ENCODE measurements around the gene SPTBN5.

DNA sequence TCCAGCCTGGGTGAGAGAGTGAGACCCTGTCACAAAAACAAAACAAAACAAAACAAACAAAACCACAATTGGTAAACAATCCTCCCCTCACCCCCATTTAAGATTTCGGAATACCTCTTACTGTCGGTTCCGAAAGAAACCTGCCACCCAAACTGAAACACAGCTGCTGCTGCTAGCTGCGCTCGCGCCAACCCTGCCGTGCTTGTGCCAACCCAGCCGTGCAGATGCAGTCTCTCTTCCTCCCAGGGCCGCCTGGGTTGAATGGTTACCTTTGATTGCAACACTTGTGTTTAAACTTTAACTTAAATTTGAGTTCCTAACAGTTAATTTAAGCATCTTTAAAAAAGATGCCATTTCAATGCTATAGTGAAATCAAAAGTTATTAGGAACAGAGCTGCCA is 28.5 kb upstream of the SPTBN5 start:
- TF ChIP-seq, protein P1, sequence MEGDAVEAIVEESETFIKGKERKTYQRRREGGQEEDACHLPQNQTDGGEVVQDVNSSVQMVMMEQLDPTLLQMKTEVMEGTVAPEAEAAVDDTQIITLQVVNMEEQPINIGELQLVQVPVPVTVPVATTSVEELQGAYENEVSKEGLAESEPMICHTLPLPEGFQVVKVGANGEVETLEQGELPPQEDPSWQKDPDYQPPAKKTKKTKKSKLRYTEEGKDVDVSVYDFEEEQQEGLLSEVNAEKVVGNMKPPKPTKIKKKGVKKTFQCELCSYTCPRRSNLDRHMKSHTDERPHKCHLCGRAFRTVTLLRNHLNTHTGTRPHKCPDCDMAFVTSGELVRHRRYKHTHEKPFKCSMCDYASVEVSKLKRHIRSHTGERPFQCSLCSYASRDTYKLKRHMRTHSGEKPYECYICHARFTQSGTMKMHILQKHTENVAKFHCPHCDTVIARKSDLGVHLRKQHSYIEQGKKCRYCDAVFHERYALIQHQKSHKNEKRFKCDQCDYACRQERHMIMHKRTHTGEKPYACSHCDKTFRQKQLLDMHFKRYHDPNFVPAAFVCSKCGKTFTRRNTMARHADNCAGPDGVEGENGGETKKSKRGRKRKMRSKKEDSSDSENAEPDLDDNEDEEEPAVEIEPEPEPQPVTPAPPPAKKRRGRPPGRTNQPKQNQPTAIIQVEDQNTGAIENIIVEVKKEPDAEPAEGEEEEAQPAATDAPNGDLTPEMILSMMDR (conservative IDR thresholded peaks at IDR 0.05; ENCODE audit: low read length) = no peak
- no peak for TF ChIP-seq EZH2phosphoT487 (IDR thresholded peaks at IDR 0.05; ENCODE audit: borderline replicate concordance, low read depth, low read length)
